ENCODE results near the gene TRPM3.
"Not testable (repeated sequence)": the region's sequence is repeated elsewhere in the genome, so short reads cannot be mapped to it uniquely, and the experiment has no call there.

The TRPM3 gene

GRCh38 chr9:71001780-71002386, 119.5 kb downstream of the TRPM3 start:
- in situ Hi-C loops (cut with HindIII; ENCODE audit: low sequenced_read_pairs), result no loop called here

DNA sequence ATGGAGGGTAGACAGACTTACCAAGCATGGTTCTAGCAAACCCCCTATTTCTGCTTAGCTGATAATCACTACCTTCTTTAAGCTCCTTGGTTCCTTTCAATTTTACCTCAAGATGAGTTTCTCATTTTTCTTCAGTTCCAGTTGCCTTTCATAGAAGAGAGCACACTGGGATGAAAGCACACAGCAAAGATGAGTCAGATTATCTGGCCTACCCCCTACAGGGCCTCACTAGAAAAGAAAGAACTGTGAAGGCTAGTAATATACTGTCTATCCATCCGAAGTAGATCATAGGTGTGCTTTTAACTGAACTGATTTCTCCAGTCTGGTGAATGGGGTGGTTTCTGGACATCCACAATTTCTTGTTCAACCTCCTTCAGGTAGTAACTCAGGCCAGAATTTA, 122.5 kb downstream of the TRPM3 start:
- in situ Hi-C loops (cut with HindIII; ENCODE audit: low sequenced_read_pairs), result no loop called here

DNA sequence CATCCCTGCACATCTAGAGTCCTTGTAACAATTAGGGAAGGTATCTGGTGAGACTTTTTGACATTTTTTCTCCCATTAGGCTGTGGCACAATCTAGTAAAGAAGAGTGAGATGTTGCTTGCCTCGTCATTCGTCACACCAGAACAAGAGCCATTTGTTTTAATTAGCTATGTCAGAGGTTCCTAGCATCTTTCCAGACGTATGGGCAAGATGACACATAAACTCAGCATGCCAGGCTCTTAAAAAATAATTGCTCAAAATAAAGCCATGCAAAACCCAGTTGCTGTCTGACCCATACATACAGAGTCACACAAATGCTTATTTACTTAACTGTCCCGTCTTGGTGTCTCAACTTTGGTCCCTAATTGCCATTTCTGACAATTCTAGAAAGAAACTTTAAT, 125.9 kb downstream of the TRPM3 start:
- in situ Hi-C loops (cut with HindIII; ENCODE audit: low sequenced_read_pairs), result no loop called here

DNA sequence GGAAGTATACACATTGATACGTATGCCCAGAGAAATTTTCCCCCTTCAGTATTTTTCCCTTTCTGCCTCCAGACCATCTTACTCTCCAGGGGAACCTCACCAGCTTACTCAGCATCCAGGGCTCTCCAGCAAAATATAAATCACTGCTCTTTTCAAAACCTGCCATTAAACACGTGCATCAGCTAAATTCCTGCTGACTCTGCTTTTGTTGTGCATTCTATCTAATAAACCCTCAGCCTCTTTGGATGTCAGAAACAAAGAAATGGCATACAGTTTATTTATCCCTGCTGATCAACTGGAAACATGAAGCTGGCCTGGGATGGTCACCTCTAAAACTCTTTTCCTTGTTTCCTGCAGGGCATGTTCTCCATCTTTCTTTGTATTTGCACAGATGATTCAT, 126.8 kb downstream of the TRPM3 start:
- in situ Hi-C loops (cut with HindIII; ENCODE audit: low sequenced_read_pairs), result no loop called here

GRCh38 chr9:70988551-70988950, 132.9 kb downstream of the TRPM3 start:
- in situ Hi-C loops (cut with HindIII; ENCODE audit: low sequenced_read_pairs), result loop anchor here (10.0 kb wide), 1 partner anchor 94 kb away; no protein-coding TSS in a partner anchor

GRCh38 chr9:70987986-70988385, 133.4 kb downstream of the TRPM3 start:
- in situ Hi-C loops (cut with HindIII; ENCODE audit: low sequenced_read_pairs), result loop anchor here (10.0 kb wide), 1 partner anchor 93 kb away; no protein-coding TSS in a partner anchor

DNA sequence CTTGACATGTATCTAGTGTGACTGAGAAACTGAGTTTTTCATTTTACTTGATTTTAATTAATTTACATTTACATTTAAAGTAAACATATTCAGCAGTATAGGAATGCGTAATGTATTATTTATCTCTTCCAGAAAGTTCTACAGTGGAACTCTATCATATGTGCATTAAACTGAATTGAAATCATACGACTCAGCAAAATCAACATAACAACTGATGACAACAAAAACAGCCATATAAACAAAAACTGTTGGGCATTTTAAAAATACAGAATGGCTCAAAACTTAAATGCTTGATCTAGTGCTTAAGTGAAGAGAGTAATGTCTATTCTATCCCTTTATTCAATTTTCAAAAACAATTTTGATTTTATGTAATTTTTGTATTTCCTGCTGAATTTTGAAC, 134.4 kb downstream of the TRPM3 start:
- in situ Hi-C loops (cut with HindIII; ENCODE audit: low sequenced_read_pairs), result loop anchor here (10.0 kb wide), 1 partner anchor 92 kb away; no protein-coding TSS in a partner anchor

DNA sequence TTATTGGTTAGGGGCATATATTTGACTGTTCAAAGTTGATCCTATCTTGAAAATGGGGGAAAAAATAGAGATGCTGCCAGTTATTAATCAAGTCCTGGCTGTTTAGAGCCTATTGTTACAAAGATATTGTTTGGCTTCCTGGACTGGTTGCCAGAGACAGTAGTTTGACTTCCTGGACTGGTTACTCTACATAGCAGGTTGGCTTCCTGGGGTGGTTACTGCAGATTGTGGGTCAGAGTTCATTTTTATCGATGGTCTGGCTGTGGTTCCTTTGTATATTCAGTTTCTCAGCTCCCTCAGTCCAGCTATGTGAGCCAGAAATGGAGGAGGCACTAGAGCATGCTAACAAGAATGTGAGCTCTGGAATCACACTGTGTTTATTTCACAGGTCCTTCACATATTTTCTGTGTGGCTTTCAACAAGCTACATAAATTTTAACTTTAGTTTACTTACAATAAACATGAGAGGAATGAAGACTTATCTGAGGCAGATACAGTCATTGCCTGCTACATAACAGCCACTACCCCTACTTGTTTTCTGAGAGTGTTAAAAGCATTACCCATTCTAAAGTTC, 137.6 kb downstream of the TRPM3 start:
- in situ Hi-C loops (cut with HindIII; ENCODE audit: low sequenced_read_pairs), result loop anchor here (10.0 kb wide), 1 partner anchor 89 kb away; no protein-coding TSS in a partner anchor

- in situ Hi-C loops (cut with HindIII; ENCODE audit: low sequenced_read_pairs), result loop anchor here (10.0 kb wide), 1 partner anchor 87 kb away; no protein-coding TSS in a partner anchor
Observed at GRCh38 chr9:70981312-70981711, 140.1 kb downstream of the TRPM3 start.

DNA sequence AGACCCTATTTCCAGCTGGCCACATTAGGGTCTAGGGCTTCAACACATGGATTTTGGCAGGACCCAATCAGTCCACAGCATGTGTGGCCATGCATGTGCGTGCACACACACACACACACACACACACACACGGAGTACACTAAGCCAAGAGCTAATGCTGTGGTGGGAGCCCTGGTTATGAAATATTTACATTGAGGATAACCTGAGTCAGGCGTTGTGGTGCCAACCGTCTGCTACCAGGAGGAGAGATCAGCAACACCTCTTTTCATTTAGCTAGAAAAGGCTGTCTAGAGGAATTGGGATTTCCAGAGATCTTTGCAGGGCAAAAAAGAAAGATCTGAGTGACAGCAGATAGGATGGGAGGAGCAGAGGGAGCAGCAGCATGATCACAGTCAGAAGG, 141.5 kb downstream of the TRPM3 start:
- in situ Hi-C loops (cut with HindIII; ENCODE audit: low sequenced_read_pairs), result loop anchor here (10.0 kb wide), 1 partner anchor 85 kb away; no protein-coding TSS in a partner anchor

- in situ Hi-C loops (cut with HindIII; ENCODE audit: low sequenced_read_pairs), result no loop called here
Observed at GRCh38 chr9:70978085-70978484, 143.3 kb downstream of the TRPM3 start.

DNA sequence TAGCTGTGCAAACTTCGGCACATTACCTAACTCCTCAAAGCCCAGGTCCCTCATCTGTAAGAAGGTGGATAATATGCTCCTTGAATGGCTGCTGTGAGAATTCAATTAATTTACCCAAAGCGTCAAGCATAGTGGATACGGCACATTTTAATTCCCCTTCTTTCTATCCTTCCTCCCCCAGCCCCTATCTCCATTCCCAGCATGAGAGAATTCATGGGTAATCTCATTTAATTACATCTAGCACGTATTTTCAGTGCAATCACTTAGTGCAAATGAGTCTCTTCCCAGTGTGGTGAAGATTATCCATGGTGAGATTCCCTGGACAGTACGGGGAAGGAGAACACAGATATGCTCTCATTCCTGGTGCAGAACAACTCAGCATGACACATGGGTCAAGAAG, 145.6 kb downstream of the TRPM3 start:
- in situ Hi-C loops (cut with HindIII; ENCODE audit: low sequenced_read_pairs), result no loop called here

GRCh38 chr9:70971723-70972122, 149.7 kb downstream of the TRPM3 start:
- in situ Hi-C loops (cut with HindIII; ENCODE audit: low sequenced_read_pairs), result no loop called here

GRCh38 chr9:70966380-70966779, 155.0 kb downstream of the TRPM3 start:
- in situ Hi-C loops (cut with HindIII; ENCODE audit: low sequenced_read_pairs), result not testable (repeated sequence)

DNA sequence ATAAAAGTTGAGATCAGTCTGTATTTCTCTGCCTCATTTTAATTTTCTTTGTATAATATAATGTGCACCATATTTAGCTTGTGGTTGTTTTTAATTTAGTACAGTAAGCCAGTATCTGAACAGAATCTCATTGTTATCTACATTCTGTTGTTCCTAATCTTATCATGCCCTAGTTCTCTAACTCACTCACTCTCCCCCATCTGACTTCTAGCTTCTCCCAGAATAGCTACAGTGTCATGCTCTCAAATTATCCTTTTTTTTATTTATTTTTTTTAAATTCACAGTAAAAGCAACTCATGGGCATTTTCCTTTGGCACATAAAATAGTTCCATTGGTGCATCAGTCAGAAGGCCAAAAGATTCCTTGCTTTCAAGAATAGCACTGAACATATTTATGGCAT, 156.6 kb downstream of the TRPM3 start:
- in situ Hi-C loops (cut with HindIII; ENCODE audit: low sequenced_read_pairs), result no loop called here

DNA sequence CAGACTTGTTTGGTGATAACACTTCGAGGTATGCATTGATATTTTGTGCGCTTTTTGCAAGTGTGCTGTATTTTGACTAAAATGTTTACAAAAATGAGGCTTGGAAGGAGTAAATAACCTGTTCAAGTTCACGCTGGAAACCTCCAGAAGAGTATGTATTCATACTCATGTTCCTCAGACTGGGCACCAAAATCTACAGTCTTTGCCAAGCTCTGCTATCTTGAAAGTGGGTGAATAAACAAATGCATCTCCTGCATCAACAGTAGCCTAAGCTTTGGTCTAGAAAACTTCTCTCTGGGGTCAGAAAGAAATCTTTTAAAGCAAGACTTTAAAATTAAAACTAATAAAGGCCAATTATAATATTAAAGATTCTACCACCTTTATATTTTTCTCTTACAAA, 157.9 kb downstream of the TRPM3 start:
- in situ Hi-C loops (cut with HindIII; ENCODE audit: low sequenced_read_pairs), result no loop called here

GRCh38 chr9:70962761-70963440, 158.5 kb downstream of the TRPM3 start:
- in situ Hi-C loops (cut with HindIII; ENCODE audit: low sequenced_read_pairs), result no loop called here

GRCh38 chr9:70959366-70959765, 162.1 kb downstream of the TRPM3 start:
- in situ Hi-C loops (cut with HindIII; ENCODE audit: low sequenced_read_pairs), result no loop called here

DNA sequence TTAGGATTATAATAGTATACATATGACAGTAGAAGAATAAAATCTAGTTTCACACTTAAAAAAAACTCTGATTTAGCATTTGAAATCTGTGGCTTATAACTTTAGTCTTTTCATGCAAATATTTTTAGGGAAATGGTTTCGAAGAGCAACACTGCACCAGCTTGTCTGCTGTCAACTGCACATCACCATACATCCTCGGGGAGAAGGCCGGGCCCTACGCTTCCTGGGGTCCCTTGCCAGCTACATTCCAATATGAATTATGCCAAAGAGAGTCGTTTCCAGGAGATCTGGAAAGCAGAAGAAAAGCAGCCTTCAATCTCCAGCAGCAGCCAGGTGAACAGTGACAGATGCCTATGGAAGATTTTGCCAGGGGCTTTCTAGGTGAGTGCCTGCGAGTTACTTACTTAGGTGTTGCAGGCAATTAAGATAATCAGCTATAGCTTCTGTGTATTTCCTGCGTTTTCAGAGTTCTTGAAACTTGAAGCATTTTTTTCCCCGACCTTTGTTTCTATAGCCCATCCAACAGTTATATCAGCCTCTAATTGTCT, 166.8 kb downstream of the TRPM3 start:
- in situ Hi-C loops (cut with HindIII; ENCODE audit: low sequenced_read_pairs), result no loop called here

- in situ Hi-C loops (cut with HindIII; ENCODE audit: low sequenced_read_pairs), result no loop called here
Observed at GRCh38 chr9:70954126-70954525, 167.3 kb downstream of the TRPM3 start.
